IPS-15b (cell line): ENCODE measurements around the gene VEGFD.

Experiments used
- H3K27me3 ChIP-seq: one replicate; pipeline ENCODE4 v1.6.1; 2013; ENCODE audit warnings: low read length; ENCODE audit not compliant: control insufficient read depth, insufficient read depth
- H3K36me3 ChIP-seq: one replicate; pipeline ENCODE4 v1.6.1; 2013; ENCODE audit warnings: low read length; ENCODE audit not compliant: control insufficient read depth, insufficient read depth
- H3K4me1 ChIP-seq: one replicate; pipeline ENCODE4 v1.6.1; 2013; ENCODE audit warnings: mild to moderate bottlenecking, low read length; ENCODE audit not compliant: control insufficient read depth, insufficient read depth
- H3K4me3 ChIP-seq: one replicate; pipeline ENCODE4 v1.5.1; 2013; ENCODE audit warnings: low read depth, low read length
- H3K9ac ChIP-seq: one replicate; pipeline ENCODE4 v1.6.1; 2013; ENCODE audit warnings: low read depth, mild to moderate bottlenecking, low read length
- H3K9me3 ChIP-seq: one replicate; pipeline ENCODE4 v1.6.1; 2013; ENCODE audit warnings: mild to moderate bottlenecking, low read length; ENCODE audit not compliant: control insufficient read depth, insufficient read depth

VEGFD gene

GRCh38 chrX:15356444-15356843, 27.8 kb downstream of the VEGFD start:
- Histone ChIP-seq H3K4me3 (no peak overlapping the region), H3K9me3 (no peaks in the 10 kb centered on the region), H3K27me3 (no peaks in the 10 kb centered on the region), H3K4me1 (no peaks in the 10 kb centered on the region), H3K9ac (no peak overlapping the region), H3K36me3 (no peaks in the 10 kb centered on the region)

- H3K4me3 ChIP-seq: no peak overlapping the region
Measured at GRCh38 chrX:15350329-15350996, 33.8 kb downstream of the VEGFD start.

GRCh38 chrX:15349046-15349445, 35.2 kb downstream of the VEGFD start:
- H3K4me3 ChIP-seq: no peak overlapping the region
- peaks cover 2% of the 10 kb centered on the region for H3K4me1 ChIP-seq
- H3K36me3 ChIP-seq: no peaks in the 10 kb centered on the region
- H3K27me3 ChIP-seq: peaks cover 16% of the 10 kb centered on the region
- H3K9ac ChIP-seq: no peak overlapping the region
- no peaks in the 10 kb centered on the region for H3K9me3 ChIP-seq

More at GRCh38 chrX:15350329-15350996, 33.8 kb downstream of the VEGFD start:
- Histone ChIP-seq H3K27me3 (peaks cover 7% of the 10 kb centered on the region), H3K9me3 (no peaks in the 10 kb centered on the region), H3K9ac (no peak overlapping the region), H3K36me3 (no peaks in the 10 kb centered on the region), H3K4me1 (peaks cover 2% of the 10 kb centered on the region)

- Histone ChIP-seq H3K9me3 (no peaks in the 10 kb centered on the region), H3K36me3 (no peaks in the 10 kb centered on the region), H3K4me3 (no peak overlapping the region), H3K4me1 (peaks cover 2% of the 10 kb centered on the region), H3K27me3 (peaks cover 23% of the 10 kb centered on the region), H3K9ac (no peak overlapping the region)
Measured at GRCh38 chrX:15345976-15346375, 38.2 kb downstream of the VEGFD start.

- Histone ChIP-seq H3K9me3 (no peaks in the 10 kb centered on the region), H3K9ac (no peak overlapping the region), H3K27me3 (peaks cover 29% of the 10 kb centered on the region), H3K36me3 (no peaks in the 10 kb centered on the region), H3K4me3 (no peak overlapping the region), H3K4me1 (peaks cover 2% of the 10 kb centered on the region)
Measured at GRCh38 chrX:15344106-15344505, 40.1 kb downstream of the VEGFD start.

GRCh38 chrX:15343075-15343476, 41.1 kb downstream of the VEGFD start:
- Histone ChIP-seq H3K9ac (no peak overlapping the region), H3K36me3 (no peaks in the 10 kb centered on the region), H3K9me3 (no peaks in the 10 kb centered on the region), H3K27me3 (peaks cover 29% of the 10 kb centered on the region), H3K4me1 (peaks cover 2% of the 10 kb centered on the region), H3K4me3 (no peak overlapping the region)

GRCh38 chrX:15340867-15341266, 43.3 kb downstream of the VEGFD start:
- H3K36me3 ChIP-seq: no peaks in the 10 kb centered on the region
- H3K4me1 ChIP-seq: peaks cover 2% of the 10 kb centered on the region
- no peak overlapping the region for H3K9ac ChIP-seq
- no peaks in the 10 kb centered on the region for H3K9me3 ChIP-seq
- no peak overlapping the region for H3K4me3 ChIP-seq
- peaks cover 25% of the 10 kb centered on the region for H3K27me3 ChIP-seq

GRCh38 chrX:15336023-15336413, 48.2 kb downstream of the VEGFD start:
- Histone ChIP-seq H3K9me3 (no peaks in the 10 kb centered on the region), H3K4me1 (no peaks in the 10 kb centered on the region), H3K9ac (no peak overlapping the region), H3K27me3 (peaks cover 6% of the 10 kb centered on the region), H3K4me3 (peak overlapping the region; percentile 54), H3K36me3 (no peaks in the 10 kb centered on the region)

- peak within 1 kb of the TSS; percentile 84 for H3K4me3 ChIP-seq
- H3K9me3 ChIP-seq: no peaks in the 10 kb centered on the region
- H3K27me3 ChIP-seq: peaks cover 6% of the 10 kb centered on the region
- H3K36me3 ChIP-seq: no peaks in the 10 kb centered on the region
- H3K9ac ChIP-seq: peak within 1 kb of the TSS; percentile 76
- no peaks in the 10 kb centered on the region for H3K4me1 ChIP-seq
Measured at GRCh38 chrX:15335135-15336022, 48.8 kb downstream of the VEGFD start, which contains the start of gene PIGA. Gene PIGA (minus strand): TSS chrX:15335523. CDS start chrX:15331930, 3,593 bp downstream.

GRCh38 chrX:15334561-15334960, 49.7 kb downstream of the VEGFD start:
- Histone ChIP-seq H3K4me1 (no peaks in the 10 kb centered on the region), H3K36me3 (no peaks in the 10 kb centered on the region), H3K27me3 (peaks cover 2% of the 10 kb centered on the region), H3K4me3 (peak overlapping the region; percentile 84), H3K9ac (no peak overlapping the region), H3K9me3 (no peaks in the 10 kb centered on the region)

- Histone ChIP-seq H3K4me1 (no peaks in the 10 kb centered on the region), H3K27me3 (no peaks in the 10 kb centered on the region), H3K9ac (no peak overlapping the region), H3K9me3 (no peaks in the 10 kb centered on the region), H3K36me3 (no peaks in the 10 kb centered on the region), H3K4me3 (no peak overlapping the region)
Measured at GRCh38 chrX:15328821-15329220, 55.4 kb downstream of the VEGFD start.

GRCh38 chrX:15328131-15328530, 56.1 kb downstream of the VEGFD start:
- Histone ChIP-seq H3K36me3 (no peaks in the 10 kb centered on the region), H3K9ac (no peak overlapping the region), H3K9me3 (no peaks in the 10 kb centered on the region), H3K4me1 (no peaks in the 10 kb centered on the region), H3K4me3 (no peak overlapping the region), H3K27me3 (no peaks in the 10 kb centered on the region)
